ENCODE measurements around the gene TMEM52. TPM values are rescaled to one million over a fixed set of nuclear protein-coding genes. Genes with fewer than 3 reads are reported as not detected.

The TMEM52 gene
- total RNA-seq, 1 experiment from 2014 or later: 9.6 TPM

- no peak overlapping the region for H3K4me3 Mint-ChIP-seq
- Histone ChIP-seq H3K9ac (ENCODE audit: extremely low read depth, insufficient read length, low read length) (no peak overlapping the region), H3K4me2 (ENCODE audit: insufficient read depth, insufficient read length, low read length) (no peak overlapping the region), H3K9me3 (ENCODE audit: control insufficient read depth, low read depth, low read length) (no peaks in the 10 kb centered on the region), H3K79me1 (ENCODE audit: insufficient read depth, low read depth, low read length, poor library complexity, severe bottlenecking) (no peaks in the 10 kb centered on the region), H3K18ac (ENCODE audit: insufficient read length, low read depth, low read length) (no peak overlapping the region), H2AK5ac (ENCODE audit: insufficient read length, low read length) (no peak overlapping the region), H4K91ac (ENCODE audit: insufficient read length, low read depth, low read length) (no peak overlapping the region), H3K56ac (ENCODE audit: insufficient read length, low read depth, low read length) (no peak overlapping the region), H2BK5ac (ENCODE audit: insufficient read length, low read length) (no peak overlapping the region), H2BK20ac (ENCODE audit: low read depth, low read length, poor library complexity, severe bottlenecking) (no peak overlapping the region), H3K27me3 (ENCODE audit: insufficient read depth, low read length) (no peaks in the 10 kb centered on the region), H3K27ac (ENCODE audit: insufficient read length, low read depth, low read length) (no peak overlapping the region), H3K79me2 (ENCODE audit: insufficient read depth, low read length) (no peaks in the 10 kb centered on the region), H2BK120ac (ENCODE audit: low read depth, low read length, poor library complexity, severe bottlenecking) (no peak overlapping the region), H3K4me1 (ENCODE audit: insufficient read depth, low read length) (no peaks in the 10 kb centered on the region), H4K20me1 (ENCODE audit: control insufficient read depth, insufficient read depth, insufficient read length) (peaks cover 3% of the 10 kb centered on the region), H2BK15ac (ENCODE audit: low read depth, low read length) (no peak overlapping the region), H2AFZ (ENCODE audit: low read length) (no peak overlapping the region), H3K23ac (ENCODE audit: insufficient read length, low read depth, low read length) (no peak overlapping the region), H3K4ac (ENCODE audit: low read depth, low read length) (no peak overlapping the region), H2BK12ac (ENCODE audit: insufficient read length, low read depth, low read length) (no peak overlapping the region), H4K8ac (replicated peaks; ENCODE audit: insufficient read length, low read depth, low read length) (no peak overlapping the region), H3K14ac (ENCODE audit: insufficient read depth, low read length) (no peak overlapping the region), H3K23me2 (ENCODE audit: insufficient read length, low read depth, low read length, poor library complexity, severe bottlenecking) (no peaks in the 10 kb centered on the region), H3T11ph (ENCODE audit: low read length) (no peak overlapping the region), H4K5ac (ENCODE audit: insufficient read length, low read depth, low read length) (no peak overlapping the region)
- no CpG with 5 or more reads among the region's 14 CpGs for WGBS (ENCODE audit: extremely low coverage, insufficient read length, low lambda C conversion rate)
- TF ChIP-seq CTCF (conservative IDR thresholded peaks at IDR 0.05): no peak
- H3K9me3 Mint-ChIP-seq: peaks cover 2 to 3% of the 10 kb centered on the region in 2 experiments; a peak in 2 of 5 replicates
- peaks cover 10% of the 10 kb centered on the region for H3K27me3 Mint-ChIP-seq (ENCODE audit: low read depth)
- peaks cover 4 to 10% of the 10 kb centered on the region in 2 experiments; a peak in 3 of 4 replicates for H3K4me1 Mint-ChIP-seq
- H3K27ac Mint-ChIP-seq: no peak overlapping the region; a peak in 1 of 7 replicates
- DNase-seq: no peak
- H3K36me3 Mint-ChIP-seq (ENCODE audit: insufficient read depth in 1 of 3, low read depth in 3 of 3): no peaks in the 10 kb centered on the region
Observed at GRCh38 chr1:1947493-1947892, 28.4 kb upstream of the TMEM52 start.

All from H9 (cell line).